HG02642 (cell line): ENCODE measurements around the gene ACP2.

Experiments used
- ATAC-seq: cut with Tn5 transposase; IDR thresholded peaks from one replicate; pipeline ENCODE4 v1.9.1; 2021; ENCODE audit warnings: mild to moderate bottlenecking; ENCODE audit not compliant: unreplicated experiment, poor library complexity

The ACP2 gene

GRCh38 chr11:47269002-47269828 lies 20.6 kb upstream of the ACP2 start:
- ATAC-seq, result peak; percentile 55

GRCh38 chr11:47268448-47269001 lies 19.9 kb upstream of the ACP2 start:
- no peak for ATAC-seq

- no peak for ATAC-seq
Measured at GRCh38 chr11:47267876-47268275, 19.3 kb upstream of the ACP2 start.

- ATAC-seq, result no peak
Measured at GRCh38 chr11:47264521-47264920, 15.9 kb upstream of the ACP2 start.

- ATAC-seq, result no peak
Measured at GRCh38 chr11:47264119-47264518, 15.5 kb upstream of the ACP2 start.

- ATAC-seq, result no peak
Measured at GRCh38 chr11:47261291-47261800, 12.7 kb upstream of the ACP2 start.

- no peak for ATAC-seq
Measured at GRCh38 chr11:47260366-47260765, 11.8 kb upstream of the ACP2 start.

GRCh38 chr11:47259232-47259977 lies 10.8 kb upstream of the ACP2 start:
- peak; percentile 52 for ATAC-seq

GRCh38 chr11:47258317-47258902 lies 9.8 kb upstream of the ACP2 start:
- ATAC-seq, result no peak

GRCh38 chr11:47257517-47258316 lies 9.1 kb upstream of the ACP2 start, which contains the start of gene NR1H3:
NR1H3 (plus strand) TSS chr11:47257996; CDS start chr11:47259217, 1,221 bp downstream.
- no peak for ATAC-seq

GRCh38 chr11:47257177-47257516 lies 8.5 kb upstream of the ACP2 start:
- no peak for ATAC-seq

GRCh38 chr11:47256374-47256773 lies 7.8 kb upstream of the ACP2 start:
- ATAC-seq, result no peak

DNA sequence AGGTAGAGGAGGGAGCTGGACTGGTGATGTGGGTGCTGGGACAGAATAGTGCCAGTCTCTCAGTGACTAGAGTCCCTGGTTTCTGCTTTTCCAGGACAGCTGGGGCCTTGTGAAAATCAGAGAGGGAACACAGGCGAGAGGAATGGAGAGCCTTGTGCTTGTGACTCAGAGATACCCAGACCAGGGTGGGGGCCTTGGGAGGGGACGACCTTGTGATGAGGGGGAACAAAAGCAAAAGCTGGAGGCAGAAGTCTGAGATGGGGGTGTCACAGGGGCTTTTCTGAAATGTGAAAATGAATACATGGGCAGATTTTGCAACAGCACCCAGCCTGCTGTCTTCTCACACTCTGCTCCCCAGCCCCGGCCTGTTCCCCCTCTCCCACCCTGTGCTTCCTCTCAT lies 5.8 kb upstream of the ACP2 start:
- ATAC-seq, result no peak

GRCh38 chr11:47253660-47254059 lies 5.0 kb upstream of the ACP2 start:
- ATAC-seq, result no peak

GRCh38 chr11:47251751-47252150 lies 3.1 kb upstream of the ACP2 start:
- no peak for ATAC-seq

DNA sequence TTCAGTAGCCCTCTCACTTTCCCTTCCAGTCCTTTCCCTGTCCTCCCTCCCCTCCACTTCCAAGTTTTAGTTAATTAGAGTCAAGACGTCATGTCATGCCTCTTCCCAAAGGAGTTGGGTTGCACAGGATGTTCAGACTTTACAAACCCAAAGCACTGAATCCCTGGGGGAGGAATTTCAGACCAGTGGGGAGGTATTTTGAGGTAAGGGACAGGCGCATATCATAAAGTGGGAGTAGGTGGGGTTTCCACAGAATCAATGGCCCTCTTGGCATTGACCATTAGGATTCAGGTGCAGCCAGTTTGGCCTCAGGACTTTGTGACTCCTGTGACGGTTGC lies 733 bp upstream of the ACP2 start:
- no peak for ATAC-seq

DNA sequence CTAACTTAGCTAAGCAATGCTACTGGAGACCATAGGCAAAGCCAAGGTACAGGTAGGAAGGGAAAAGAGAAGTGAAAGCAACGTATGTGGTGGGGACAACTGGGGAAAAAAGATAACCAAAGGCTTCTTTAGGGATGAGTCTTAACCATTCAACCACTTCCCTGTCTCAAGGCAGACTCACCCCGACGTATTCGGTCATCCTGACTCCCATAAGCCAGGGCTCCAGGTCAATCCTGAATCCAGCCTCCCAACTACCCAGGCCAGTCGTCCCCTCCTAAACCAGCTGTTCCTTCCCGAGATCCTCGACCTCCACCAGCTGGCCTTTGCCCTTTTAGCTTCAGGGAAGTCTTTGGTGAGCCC lies 330 bp downstream of the ACP2 start:
- peak; percentile 36 for ATAC-seq

DNA sequence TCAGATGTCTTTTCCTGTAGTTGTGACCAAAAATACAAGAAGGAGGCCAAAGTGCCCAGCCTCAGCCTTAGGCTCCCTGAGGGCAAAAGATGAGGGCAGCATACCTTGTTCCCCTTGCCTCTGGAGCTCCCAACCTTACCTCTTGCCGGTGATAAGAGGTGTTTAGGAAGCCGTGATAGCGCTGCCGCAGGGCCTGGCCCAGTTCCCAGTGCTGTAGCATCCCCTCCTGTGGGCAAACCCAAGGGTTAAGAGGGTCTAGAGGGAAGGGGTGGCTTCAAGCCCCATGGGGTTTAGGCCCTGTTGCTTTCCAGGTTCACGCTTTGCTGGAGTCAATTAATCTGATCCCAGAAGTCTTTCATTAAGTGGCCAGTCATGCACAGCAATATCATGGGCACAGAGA lies 1.1 kb downstream of the ACP2 start:
- ATAC-seq, result no peak

DNA sequence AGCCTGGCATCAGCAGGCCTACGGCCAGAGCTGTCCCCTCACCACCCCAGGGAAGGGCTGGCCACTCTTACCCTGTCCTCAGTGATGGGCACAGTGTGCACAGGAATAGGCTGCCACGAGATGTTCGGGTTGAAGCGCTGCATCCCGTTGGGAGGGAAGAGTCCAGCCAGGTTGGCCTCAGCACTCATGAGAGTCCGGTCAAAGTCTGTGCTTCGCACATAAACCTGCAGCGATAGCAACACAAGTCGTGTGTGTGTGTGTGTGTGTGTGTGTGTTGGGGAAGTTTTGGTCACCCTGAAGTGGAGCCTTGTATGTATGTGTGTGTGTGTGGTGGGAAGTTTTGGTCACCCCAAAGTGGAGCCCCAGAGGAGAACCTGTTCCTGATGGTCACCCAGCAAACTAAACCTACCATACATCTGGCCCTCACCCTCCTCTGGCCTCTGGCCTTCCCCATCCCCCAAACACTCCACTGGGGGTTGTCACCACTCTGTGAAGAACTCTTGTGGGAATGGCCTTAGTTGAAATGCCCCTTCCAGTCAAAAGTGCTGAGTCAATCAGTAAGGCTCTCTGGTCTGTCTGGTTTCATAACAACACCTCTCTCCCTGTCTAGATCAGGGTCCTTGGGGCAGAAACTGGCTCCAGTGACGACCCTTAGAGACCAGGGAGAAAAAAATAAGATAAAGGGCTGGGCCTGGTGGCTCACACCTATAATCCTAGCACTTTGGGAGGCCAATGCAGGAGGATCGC lies 2.8 kb downstream of the ACP2 start:
- no peak for ATAC-seq
